EH (cell line): Measurements from ENCODE around the gene CD164.
"Not testable (repeated sequence)": the region's sequence is repeated elsewhere in the genome, so short reads cannot be mapped to it uniquely, and the experiment has no call there.

ENCODE experiments used
- DNase-seq: peaks from one replicate; pipeline ENCODE4 v3.0.0-alpha.2; 2015; ENCODE audit warnings: low read depth

CD164 gene

GRCh38 chr6:109374326-109374892 is 7.9 kb downstream of the CD164 start:
- DNase-seq, result no peak

GRCh38 chr6:109373762-109374161 is 8.5 kb downstream of the CD164 start:
- DNase-seq, result no peak

GRCh38 chr6:109373331-109373730 is 8.9 kb downstream of the CD164 start:
- DNase-seq, result no peak

GRCh38 chr6:109372130-109372529 is 10.1 kb downstream of the CD164 start:
- no peak for DNase-seq

GRCh38 chr6:109370792-109371191 is 11.5 kb downstream of the CD164 start:
- DNase-seq, result no peak

GRCh38 chr6:109370336-109370735 is 11.9 kb downstream of the CD164 start:
- no peak for DNase-seq

DNA sequence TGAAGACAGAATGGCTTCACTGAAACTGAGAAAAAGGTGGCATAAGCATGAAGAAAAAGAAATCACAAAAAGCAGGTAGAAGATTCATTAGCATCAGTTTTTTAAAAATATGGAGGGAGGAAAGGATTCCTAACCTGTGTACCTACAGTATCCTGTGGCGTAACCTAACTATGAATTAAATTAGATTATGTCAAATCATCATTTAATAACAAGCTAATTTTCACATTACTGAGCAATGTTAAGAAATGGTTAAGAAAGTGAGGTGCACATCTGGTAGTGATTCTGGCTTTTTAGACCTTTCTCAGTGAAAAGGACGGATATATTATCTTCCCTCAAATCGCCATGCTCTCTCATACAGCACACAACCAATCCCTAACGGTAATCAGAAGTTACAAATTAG is 12.5 kb downstream of the CD164 start:
- DNase-seq, result no peak

DNA sequence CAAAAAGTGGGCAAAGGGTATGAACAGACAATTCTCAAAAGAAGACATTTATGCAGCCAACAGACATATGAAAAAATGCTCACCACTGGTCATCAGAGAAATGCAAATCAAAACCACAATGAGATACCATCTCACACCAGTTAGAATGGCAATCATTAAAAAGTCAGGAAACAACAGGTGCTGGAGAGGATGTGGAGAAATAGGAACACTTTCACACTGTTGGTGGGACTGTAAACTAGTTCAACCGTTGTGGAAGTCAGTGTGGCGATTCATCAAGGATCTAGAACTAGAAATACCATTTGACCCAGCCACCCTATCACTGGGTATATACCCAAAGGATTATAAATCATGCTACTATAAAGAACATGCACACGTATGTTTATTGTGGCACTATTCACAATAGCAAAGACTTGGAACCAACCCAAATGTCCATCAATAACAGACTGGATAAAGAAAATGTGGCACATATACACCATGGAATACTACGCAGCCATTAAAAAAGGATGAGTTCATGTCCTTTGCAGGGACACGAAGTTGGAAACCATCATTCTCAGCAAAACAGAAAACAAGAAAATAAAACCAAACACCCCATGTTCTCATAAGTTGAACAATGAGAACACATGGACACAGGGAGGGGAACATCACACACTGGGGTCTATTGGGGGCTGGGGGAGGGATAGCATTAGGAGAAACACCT is 17.7 kb downstream of the CD164 start:
- DNase-seq, result not testable (repeated sequence)

DNA sequence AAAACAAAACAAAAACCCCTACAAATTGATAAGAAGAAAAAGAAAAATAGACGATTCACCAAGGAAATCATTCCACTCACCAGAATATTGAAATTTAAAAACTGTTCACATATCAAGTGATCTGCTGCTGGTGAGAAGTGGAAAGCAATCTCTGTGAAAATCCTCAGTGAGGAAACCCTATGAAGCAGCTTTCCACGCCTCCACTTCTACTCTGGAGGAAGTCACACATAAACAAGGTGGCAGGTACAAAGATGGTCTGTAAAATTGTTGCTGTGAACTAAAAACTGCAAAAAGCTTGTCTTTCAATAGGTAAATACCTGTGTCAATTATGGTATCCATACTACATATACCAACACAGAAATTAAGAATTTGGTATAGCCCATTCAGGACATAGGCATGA is 18.5 kb downstream of the CD164 start:
- no peak for DNase-seq

DNA sequence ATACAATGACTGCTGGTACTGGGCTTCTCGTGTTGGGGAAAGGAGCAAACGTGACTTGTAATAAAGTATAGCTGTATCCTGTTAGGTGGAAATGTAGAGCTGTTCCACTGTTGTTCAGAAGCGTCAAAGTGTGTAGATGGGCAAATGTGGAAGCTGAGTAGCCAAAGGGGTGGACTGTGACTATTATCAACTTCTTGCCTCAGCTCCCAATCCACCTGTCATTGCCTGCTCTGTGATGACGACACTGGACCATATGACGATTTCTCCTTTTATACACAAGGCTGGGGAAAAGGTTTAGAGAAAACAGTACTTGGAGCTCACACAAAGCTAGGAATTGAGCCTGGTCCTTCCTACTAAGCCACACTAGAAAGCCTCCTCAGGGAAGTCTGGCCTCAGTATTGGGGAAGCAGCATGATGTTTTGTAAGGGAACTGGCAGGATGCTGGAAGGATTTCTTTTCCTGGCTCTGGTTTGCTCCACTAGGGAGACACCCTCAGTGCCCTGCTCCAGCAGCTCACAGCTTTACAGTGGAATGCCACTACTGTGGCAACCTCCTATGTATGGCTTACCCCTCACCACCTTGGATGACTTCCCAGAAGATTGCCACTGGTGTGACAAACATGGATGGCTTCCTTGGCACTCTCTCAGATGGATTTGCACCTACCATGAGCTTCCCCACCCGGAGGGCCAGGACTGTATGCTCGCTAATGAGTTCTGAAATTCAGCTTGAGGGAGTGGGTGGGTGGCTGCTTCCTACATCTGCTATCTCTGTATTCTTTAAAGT is 20.0 kb downstream of the CD164 start:
- no peak for DNase-seq

- DNase-seq, result no peak
Observed at GRCh38 chr6:109360791-109361190, 21.5 kb downstream of the CD164 start.

DNA sequence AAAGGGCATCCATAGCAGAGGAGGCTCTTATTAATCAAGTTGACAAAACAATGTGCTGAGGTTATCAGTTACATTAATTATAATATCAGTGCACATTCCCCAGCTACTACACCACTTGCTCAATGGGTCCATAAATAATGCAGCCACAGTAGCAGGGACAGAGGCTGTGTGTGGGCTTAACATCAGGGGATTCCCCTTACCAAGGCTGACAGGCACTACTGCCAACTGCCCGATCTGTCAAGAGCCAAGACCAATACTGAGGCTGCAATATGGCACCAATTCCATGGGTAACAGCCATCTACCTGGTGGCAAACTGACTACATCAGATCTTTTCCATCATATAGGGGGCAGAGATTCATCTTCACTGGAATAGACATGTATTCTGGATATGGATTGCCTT is 22.0 kb downstream of the CD164 start:
- DNase-seq, result no peak

- no peak for DNase-seq
Observed at GRCh38 chr6:109359248-109359647, 23.0 kb downstream of the CD164 start.

GRCh38 chr6:109358204-109358603 is 24.1 kb downstream of the CD164 start:
- no peak for DNase-seq

GRCh38 chr6:109356237-109356636 is 26.0 kb downstream of the CD164 start:
- DNase-seq, result no peak

- peak; percentile 46 for DNase-seq
Observed at GRCh38 chr6:109351231-109352130, 30.8 kb downstream of the CD164 start.

- peak; percentile 58 for DNase-seq
Observed at GRCh38 chr6:109349419-109349987, 32.8 kb downstream of the CD164 start.

DNA sequence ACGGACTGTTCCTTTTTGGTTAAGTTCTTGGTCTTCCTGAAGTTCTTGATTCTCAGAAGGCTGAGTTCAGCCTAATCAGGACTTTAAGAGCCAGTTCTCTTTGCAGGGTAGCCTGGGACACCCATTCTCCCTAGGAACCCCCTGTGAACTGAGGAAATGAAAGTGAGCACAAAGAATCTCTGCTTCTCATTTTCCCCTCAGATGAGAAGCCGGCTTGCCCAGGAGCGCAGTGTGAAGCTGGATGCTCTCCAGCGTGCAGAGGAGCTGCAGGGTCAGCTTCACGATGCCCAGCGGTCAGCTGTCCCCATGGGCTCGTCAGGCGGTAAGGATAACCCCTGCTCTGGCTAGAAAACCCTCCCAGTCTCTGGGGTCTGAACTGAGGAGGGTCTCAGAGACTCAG is 34.0 kb downstream of the CD164 start:
- DNase-seq, result no peak

GRCh38 chr6:109347779-109348178 is 34.5 kb downstream of the CD164 start:
- DNase-seq, result no peak

- no peak for DNase-seq
Observed at GRCh38 chr6:109345986-109346385, 36.3 kb downstream of the CD164 start.

- no peak for DNase-seq
Observed at GRCh38 chr6:109344226-109344625, 38.0 kb downstream of the CD164 start.

GRCh38 chr6:109343518-109343917 is 38.7 kb downstream of the CD164 start:
- no peak for DNase-seq
